ENCODE results near the gene PSMB10.

Gene PSMB10

DNA sequence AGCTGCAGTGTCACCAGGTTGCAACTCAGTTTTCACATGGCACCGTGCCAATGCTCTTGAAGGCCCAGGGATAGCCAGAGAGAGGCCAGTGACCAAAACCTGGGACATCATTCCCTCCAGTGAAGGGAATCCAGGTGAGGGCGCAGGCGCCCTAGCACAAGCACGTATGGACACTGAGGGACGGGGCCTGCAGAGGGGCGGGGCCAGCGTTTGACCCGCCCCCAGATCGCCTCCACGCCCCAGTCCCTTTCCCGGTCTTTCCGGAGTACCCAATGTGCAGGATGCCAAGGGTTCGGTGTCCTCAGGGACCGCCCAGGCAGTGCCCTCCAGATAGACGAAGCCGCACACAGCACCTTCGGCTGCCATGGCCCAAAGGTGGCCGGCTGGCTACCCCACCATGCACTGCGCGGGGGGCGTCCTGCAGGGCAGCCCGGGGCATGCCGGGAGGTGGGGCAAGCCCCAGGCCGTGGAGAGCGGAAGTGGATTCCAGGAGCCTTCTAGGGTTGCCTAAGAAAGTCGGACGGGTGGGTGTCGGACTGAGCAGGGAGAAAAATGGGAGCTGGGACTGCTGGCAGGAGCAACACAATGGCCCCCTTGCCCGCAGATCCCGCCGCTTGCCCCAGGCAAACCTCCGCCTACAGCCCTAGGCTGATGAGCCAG is 27.1 kb upstream of the PSMB10 start:
- Histone ChIP-seq H3K9me3 (no peaks in the 10 kb centered on the region), H3K27me3 (no peaks in the 10 kb centered on the region), H3K36me3 (no peaks in the 10 kb centered on the region), H3K4me3 (ENCODE audit: low read depth, low read length) (no peak overlapping the region), H3K4me1 (peaks cover 10% of the 10 kb centered on the region)
- TF ChIP-seq CTCF (IDR thresholded peaks at IDR 0.05; ENCODE audit: low read depth, low read length), result no peak
- no peak for DNase-seq

DNA sequence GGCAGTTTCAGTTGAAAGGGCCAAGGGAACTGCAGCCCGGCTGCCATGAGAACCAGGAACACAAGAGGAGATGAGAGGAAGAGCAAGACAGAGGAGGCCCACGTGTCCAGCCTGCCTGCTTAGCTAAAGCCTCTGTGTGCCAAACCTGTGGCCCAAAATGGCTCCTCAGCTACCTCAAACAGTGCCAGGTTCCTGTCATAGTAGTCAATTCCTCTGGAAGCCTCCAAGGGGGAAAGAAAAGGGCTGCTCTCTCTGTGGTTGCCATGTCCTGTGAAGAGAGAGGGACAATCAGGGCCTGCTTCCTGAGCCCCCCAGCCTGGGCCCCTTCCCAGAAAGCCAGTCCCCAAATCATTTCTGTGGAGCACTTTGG is 26.6 kb upstream of the PSMB10 start:
- Histone ChIP-seq H3K4me3 (ENCODE audit: low read depth, low read length) (no peak overlapping the region), H3K9me3 (no peaks in the 10 kb centered on the region), H3K36me3 (no peaks in the 10 kb centered on the region), H3K27me3 (no peaks in the 10 kb centered on the region), H3K4me1 (peaks cover 10% of the 10 kb centered on the region)
- TF ChIP-seq CTCF (IDR thresholded peaks at IDR 0.05; ENCODE audit: low read depth, low read length), result no peak
- no peak for DNase-seq

GRCh38 chr16:67962135-67962534 is 25.5 kb upstream of the PSMB10 start:
- no peak overlapping the region for H3K4me3 ChIP-seq (ENCODE audit: low read depth, low read length)
- no peaks in the 10 kb centered on the region for H3K36me3 ChIP-seq
- TF ChIP-seq CTCF (IDR thresholded peaks at IDR 0.05; ENCODE audit: low read depth, low read length), result no peak
- peaks cover 10% of the 10 kb centered on the region for H3K4me1 ChIP-seq
- no peaks in the 10 kb centered on the region for H3K9me3 ChIP-seq
- DNase-seq, result no peak
- no peaks in the 10 kb centered on the region for H3K27me3 ChIP-seq

DNA sequence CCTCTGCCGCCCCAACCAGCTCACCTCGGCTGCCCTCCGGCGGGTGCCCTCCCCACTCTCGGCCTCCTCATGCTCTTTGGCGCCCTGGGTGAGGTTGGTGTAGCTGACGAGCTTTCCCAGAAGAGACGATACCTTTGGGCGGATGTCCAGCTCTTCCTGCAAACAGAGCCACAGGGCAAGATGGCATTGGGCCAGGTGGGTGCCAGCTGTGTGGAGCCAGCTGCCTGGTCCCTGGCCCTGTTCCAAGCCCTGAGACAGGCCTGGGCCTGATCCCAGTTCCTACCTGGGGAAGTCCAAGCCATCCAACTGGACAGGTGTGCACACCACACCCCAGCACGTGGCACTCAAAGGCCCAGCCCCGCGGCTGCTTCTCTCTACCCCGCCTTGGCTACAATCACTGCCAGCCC is 24.9 kb upstream of the PSMB10 start:
- peaks cover 10% of the 10 kb centered on the region for H3K4me1 ChIP-seq
- DNase-seq, result peak; percentile 88
- H3K9me3 ChIP-seq, result no peaks in the 10 kb centered on the region
- H3K36me3 ChIP-seq, result no peaks in the 10 kb centered on the region
- no peak for TF ChIP-seq CTCF (IDR thresholded peaks at IDR 0.05; ENCODE audit: low read depth, low read length)
- H3K4me3 ChIP-seq (ENCODE audit: low read depth, low read length), result no peak overlapping the region
- no peaks in the 10 kb centered on the region for H3K27me3 ChIP-seq

- no peaks in the 10 kb centered on the region for H3K36me3 ChIP-seq
- TF ChIP-seq CTCF (IDR thresholded peaks at IDR 0.05; ENCODE audit: low read depth, low read length), result no peak
- DNase-seq, result no peak
These were observed 23.1 kb upstream of the PSMB10 start for GRCh38 chr16:67959536-67960329.

GRCh38 chr16:67957622-67958021 is 21.0 kb upstream of the PSMB10 start:
- Histone ChIP-seq H3K9me3 (no peaks in the 10 kb centered on the region), H3K4me3 (ENCODE audit: low read depth, low read length) (no peak overlapping the region), H3K36me3 (no peaks in the 10 kb centered on the region), H3K27me3 (no peaks in the 10 kb centered on the region), H3K4me1 (peaks cover 10% of the 10 kb centered on the region)
- TF ChIP-seq CTCF (IDR thresholded peaks at IDR 0.05; ENCODE audit: low read depth, low read length), result no peak
- no peak for DNase-seq

More at GRCh38 chr16:67959536-67960329, 23.1 kb upstream of the PSMB10 start:
- H3K4me1 ChIP-seq, result peaks cover 10% of the 10 kb centered on the region
- no peaks in the 10 kb centered on the region for H3K27me3 ChIP-seq
- H3K4me3 ChIP-seq (ENCODE audit: low read depth, low read length), result no peak overlapping the region
- no peaks in the 10 kb centered on the region for H3K9me3 ChIP-seq
